HFFc6 (cell line): ENCODE data around the gene RND3. TPM values are rescaled to one million over a fixed set of nuclear protein-coding genes. Genes with fewer than 3 reads are reported as not detected.
A peak's percentile ranks its signal among the peaks of the same experiment; 100 is the strongest.

Source experiments
- DNase-seq: peaks from one replicate; pipeline ENCODE4 v3.0.0-alpha.2; 2018
- H3K27ac Mint-ChIP-seq: 2 replicates; pipeline ENCODE4 v1.8.0; 2020; ENCODE audit warnings: mild to moderate bottlenecking, mixed read lengths
- H3K27me3 Mint-ChIP-seq: 2 replicates; pipeline ENCODE4 v1.8.0; 2021; ENCODE audit warnings: mild to moderate bottlenecking, moderate library complexity, mixed read lengths; ENCODE audit not compliant: insufficient read depth
- H3K36me3 Mint-ChIP-seq: 2 replicates; pipeline ENCODE4 v1.8.0; 2021; ENCODE audit warnings: low read depth, mixed read lengths
- H3K4me1 Mint-ChIP-seq: 2 replicates; pipeline ENCODE4 v1.8.0; 2020; ENCODE audit warnings: low read depth, mixed read lengths
- H3K4me3 Mint-ChIP-seq: 2 replicates; pipeline ENCODE4 v1.8.0; 2020; ENCODE audit warnings: mild to moderate bottlenecking, moderate library complexity, mixed read lengths
- H3K9me3 Mint-ChIP-seq: 2 replicates; pipeline ENCODE4 v1.8.0; 2020; ENCODE audit warnings: mild to moderate bottlenecking, mixed read lengths
- CTCF ChIP-seq: fragments of 200-600 bp; sonication (generic); IDR thresholded peaks from 2 replicates; pipeline ENCODE4 v1.5.0; 2021; ENCODE audit warnings: antibody characterized with exemption, mild to moderate bottlenecking
- total RNA-seq, 6 experiments: library from RNA; stranded (reverse); fragmentation: NEBNext Ultra II Directional; extraction: Animal tissue kit (Norgen Biotek cat#: 25700); gene quantifications; 2 replicates in 1 of 6; 3 replicates in 5 of 6; pipeline ENCODE4 v1.2.3, GENCODE V29; 2021

The RND3 gene
- total RNA-seq, 6 experiments from 2014 or later, result 365 to 525 (median 438) TPM

- Mint-ChIP-seq H3K36me3 (peaks cover 96% of the 10 kb centered on the region), H3K27ac (peak overlapping the region; percentile 99), H3K4me3 (peak overlapping the region; percentile 98), H3K9me3 (peaks cover 60% of the 10 kb centered on the region), H3K4me1 (peaks cover 68% of the 10 kb centered on the region), H3K27me3 (peaks cover 85% of the 10 kb centered on the region)
- no peak for TF ChIP-seq CTCF
- peak; percentile 26 for DNase-seq
Measured at GRCh38 chr2:150482667-150483400, 4.6 kb downstream of the RND3 start.

- H3K4me1 Mint-ChIP-seq, result peaks cover 72% of the 10 kb centered on the region
- peak; percentile 28 for DNase-seq
Measured at GRCh38 chr2:150482111-150482510, 5.4 kb downstream of the RND3 start.

GRCh38 chr2:150480971-150481830, 6.3 kb downstream of the RND3 start:
- DNase-seq, result peak; percentile 40
- Mint-ChIP-seq H3K27ac (peak overlapping the region; percentile 99), H3K27me3 (peaks cover 84% of the 10 kb centered on the region), H3K36me3 (peaks cover 98% of the 10 kb centered on the region), H3K4me3 (peak overlapping the region; percentile 98), H3K9me3 (peaks cover 46% of the 10 kb centered on the region), H3K4me1 (peaks cover 81% of the 10 kb centered on the region)
- TF ChIP-seq CTCF, result no peak

More at GRCh38 chr2:150482111-150482510, 5.4 kb downstream of the RND3 start:
- Mint-ChIP-seq H3K36me3 (peaks cover 98% of the 10 kb centered on the region), H3K9me3 (peaks cover 55% of the 10 kb centered on the region), H3K27ac (peak overlapping the region; percentile 99), H3K4me3 (peak overlapping the region; percentile 98), H3K27me3 (peaks cover 87% of the 10 kb centered on the region)
- TF ChIP-seq CTCF, result no peak

- peaks cover 90% of the 10 kb centered on the region for H3K4me1 Mint-ChIP-seq
- peak overlapping the region; percentile 99 for H3K27ac Mint-ChIP-seq
- H3K4me3 Mint-ChIP-seq, result peak overlapping the region; percentile 98
- peaks cover 78% of the 10 kb centered on the region for H3K27me3 Mint-ChIP-seq
- TF ChIP-seq CTCF, result no peak
- H3K9me3 Mint-ChIP-seq, result peaks cover 36% of the 10 kb centered on the region
- peaks cover 97% of the 10 kb centered on the region for H3K36me3 Mint-ChIP-seq
- no peak for DNase-seq
Measured at GRCh38 chr2:150480241-150480640, 7.2 kb downstream of the RND3 start.

- Mint-ChIP-seq H3K9me3 (peaks cover 27% of the 10 kb centered on the region), H3K4me3 (peak overlapping the region; percentile 98), H3K4me1 (peaks cover 98% of the 10 kb centered on the region), H3K36me3 (peaks cover 97% of the 10 kb centered on the region), H3K27ac (peak overlapping the region; percentile 99), H3K27me3 (peaks cover 75% of the 10 kb centered on the region)
- no peak for DNase-seq
- no peak for TF ChIP-seq CTCF
Measured at GRCh38 chr2:150479075-150479915, 8.2 kb downstream of the RND3 start.
